Measurements from ENCODE around the gene CES2.

DNA sequence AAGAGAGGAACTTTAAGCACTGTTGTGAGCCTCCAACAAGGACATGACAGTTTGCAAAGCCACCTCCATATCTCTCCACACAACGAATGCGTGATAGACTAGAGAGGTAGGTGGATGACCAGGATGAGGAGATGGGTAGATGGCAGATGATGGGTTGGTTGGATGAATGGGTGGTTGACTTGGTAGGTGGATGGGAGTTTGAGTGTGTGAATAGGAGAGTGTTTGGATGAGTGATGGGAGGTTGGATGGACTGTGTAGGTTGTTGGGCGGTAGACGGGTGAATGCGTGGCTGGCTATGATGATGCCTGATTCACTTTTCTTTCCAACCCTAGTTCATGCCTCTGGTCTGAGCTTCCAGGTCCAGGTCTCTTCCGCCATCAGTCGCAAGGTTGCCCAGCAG is 20.8 kb upstream of the CES2 start:
- TF ChIP-seq, protein P1, sequence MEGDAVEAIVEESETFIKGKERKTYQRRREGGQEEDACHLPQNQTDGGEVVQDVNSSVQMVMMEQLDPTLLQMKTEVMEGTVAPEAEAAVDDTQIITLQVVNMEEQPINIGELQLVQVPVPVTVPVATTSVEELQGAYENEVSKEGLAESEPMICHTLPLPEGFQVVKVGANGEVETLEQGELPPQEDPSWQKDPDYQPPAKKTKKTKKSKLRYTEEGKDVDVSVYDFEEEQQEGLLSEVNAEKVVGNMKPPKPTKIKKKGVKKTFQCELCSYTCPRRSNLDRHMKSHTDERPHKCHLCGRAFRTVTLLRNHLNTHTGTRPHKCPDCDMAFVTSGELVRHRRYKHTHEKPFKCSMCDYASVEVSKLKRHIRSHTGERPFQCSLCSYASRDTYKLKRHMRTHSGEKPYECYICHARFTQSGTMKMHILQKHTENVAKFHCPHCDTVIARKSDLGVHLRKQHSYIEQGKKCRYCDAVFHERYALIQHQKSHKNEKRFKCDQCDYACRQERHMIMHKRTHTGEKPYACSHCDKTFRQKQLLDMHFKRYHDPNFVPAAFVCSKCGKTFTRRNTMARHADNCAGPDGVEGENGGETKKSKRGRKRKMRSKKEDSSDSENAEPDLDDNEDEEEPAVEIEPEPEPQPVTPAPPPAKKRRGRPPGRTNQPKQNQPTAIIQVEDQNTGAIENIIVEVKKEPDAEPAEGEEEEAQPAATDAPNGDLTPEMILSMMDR (IDR thresholded peaks at IDR 0.05) = no peak
- TF ChIP-seq POLR2A (IDR thresholded peaks at IDR 0.05) (no peak), POLR2AphosphoS5 (IDR thresholded peaks at IDR 0.05; ENCODE audit: insufficient read depth in 1 of 2, low read depth in 1 of 2) (no peak)
